Liver (tissue), 9 donors: Measurements from ENCODE around the gene DHPS. TPM values are rescaled to one million over a fixed set of nuclear protein-coding genes. Genes with fewer than 3 reads are reported as not detected.

Experiments used
- DNase-seq: peaks from one replicate; pipeline ENCODE4 v3.0.0-alpha.2; 2017; ENCODE audit warnings: low spot score
- H3K27ac ChIP-seq, 2 donors: one replicate each; pipeline ENCODE4 v1.7.0; 2013; ENCODE audit warnings: inconsistent platforms in 2 of 2, low read length in 2 of 2, control low read depth in 1 of 2, low read depth in 1 of 2, mild to moderate bottlenecking in 1 of 2
- H3K27me3 ChIP-seq, 4 donors: one replicate each; pipeline versions ENCODE4 v1.6.1 to v1.7.0; 2013; ENCODE audit warnings: low read length in 3 of 4, inconsistent platforms in 1 of 4, mild to moderate bottlenecking in 1 of 4, moderate library complexity in 1 of 4; ENCODE audit not compliant: control insufficient read depth in 4 of 4, insufficient read depth in 4 of 4
- H3K36me3 ChIP-seq, 4 donors: one replicate each; pipeline versions ENCODE4 v1.6.1 to v1.7.0; 2013; ENCODE audit warnings: low read length in 3 of 4, mild to moderate bottlenecking in 3 of 4, low read depth in 1 of 4, moderate library complexity in 1 of 4; ENCODE audit not compliant: control insufficient read depth in 4 of 4, insufficient read depth in 3 of 4
- H3K4me1 ChIP-seq, 4 donors: one replicate each; pipeline versions ENCODE4 v1.6.1 to v1.7.0; 2013; ENCODE audit warnings: low read length in 3 of 4, mild to moderate bottlenecking in 3 of 4, moderate library complexity in 1 of 4; ENCODE audit not compliant: control insufficient read depth in 4 of 4, insufficient read depth in 4 of 4
- H3K4me3 ChIP-seq, 3 donors: one replicate each; pipeline versions ENCODE4 v1.6.1 to v1.7.0; 2013; ENCODE audit warnings: low read length in 3 of 3, control low read depth in 1 of 3, low read depth in 1 of 3, mild to moderate bottlenecking in 1 of 3
- H3K9ac ChIP-seq, 2 donors: one replicate each; pipeline ENCODE4 v1.7.0; 2013; ENCODE audit warnings: low read length in 2 of 2, mild to moderate bottlenecking in 2 of 2, moderate library complexity in 2 of 2, control low read depth in 1 of 2, low read depth in 1 of 2
- H3K9me3 ChIP-seq, 4 donors: one replicate each; pipeline versions ENCODE4 v1.6.1 to v1.7.0; 2013; ENCODE audit warnings: low read length in 3 of 4; ENCODE audit not compliant: control insufficient read depth in 4 of 4
- EGR1 ChIP-seq, 2 donors: IDR thresholded peaks; 2 replicates each; pipeline ENCODE4 v1.6.1; 2016 to 2018; ENCODE audit warnings: antibody characterized with exemption in 2 of 2, low read depth in 2 of 2
- FOXA1 ChIP-seq: IDR thresholded peaks from 2 replicates; pipeline ENCODE4 v1.6.1; 2016; ENCODE audit warnings: antibody characterized with exemption
- FOXA2 ChIP-seq: IDR thresholded peaks from 2 replicates; pipeline ENCODE4 v1.6.1; 2016; ENCODE audit warnings: antibody characterized with exemption
- GABPA ChIP-seq, 2 donors: IDR thresholded peaks in 1 of 2; conservative IDR thresholded peaks in 1 of 2; 2 replicates each; pipeline ENCODE4 v1.6.1; 2016; ENCODE audit warnings: antibody characterized with exemption in 2 of 2, mild to moderate bottlenecking in 1 of 2, moderate library complexity in 1 of 2
- HNF4A ChIP-seq, 2 donors: conservative IDR thresholded peaks; 2 replicates each; pipeline ENCODE4 v1.6.1; 2016; ENCODE audit warnings: antibody characterized with exemption in 2 of 2, mild to moderate bottlenecking in 2 of 2
- HNF4G ChIP-seq: IDR thresholded peaks from 2 replicates; pipeline ENCODE4 v1.6.1; 2016; ENCODE audit warnings: antibody characterized with exemption
- JUND ChIP-seq, 2 donors: IDR thresholded peaks; 2 replicates each; pipeline ENCODE4 v1.6.1; 2016; ENCODE audit warnings: antibody characterized with exemption in 2 of 2
- NR2F2 ChIP-seq: IDR thresholded peaks from 2 replicates; pipeline ENCODE4 v1.6.1; 2016; ENCODE audit warnings: antibody characterized with exemption
- RAD21 ChIP-seq, 2 donors: IDR thresholded peaks; 2 replicates each; pipeline ENCODE4 v1.6.1; 2016; ENCODE audit warnings: antibody characterized with exemption in 2 of 2, mild to moderate bottlenecking in 2 of 2
- REST ChIP-seq: IDR thresholded peaks from 2 replicates; pipeline ENCODE4 v1.6.1; 2016; ENCODE audit warnings: antibody characterized with exemption, mild to moderate bottlenecking
- RXRA ChIP-seq, 2 donors: IDR thresholded peaks; 2 replicates each; pipeline ENCODE4 v1.6.1; 2017 to 2018; ENCODE audit warnings: antibody characterized with exemption in 2 of 2, mild to moderate bottlenecking in 1 of 2
- SP1 ChIP-seq: IDR thresholded peaks from 2 replicates; pipeline ENCODE4 v1.6.1; 2018; ENCODE audit warnings: antibody characterized with exemption, mild to moderate bottlenecking
- TAF1 ChIP-seq: conservative IDR thresholded peaks from 2 replicates; pipeline ENCODE4 v1.6.1; 2016; ENCODE audit warnings: antibody characterized with exemption, mild to moderate bottlenecking
- YY1 ChIP-seq: IDR thresholded peaks from 2 replicates; pipeline ENCODE4 v1.6.1; 2016; ENCODE audit warnings: antibody characterized with exemption, mild to moderate bottlenecking
- WGBS: extraction: QIAGEN DNeasy Blood & Tissue Kit; methylation state at CpG from one replicate; pipeline ENCODE4 v1.1.7; 2013; 5-methylcytosine and 5-hydroxymethylcytosine counted together
- polyA plus RNA-seq, 2 donors: library from polyadenylated mRNA; stranded (reverse) in 1 of 2; unstranded in 1 of 2; fragments of 200-250 nt in 1 of 2; fragments of >200 nt in 1 of 2; fragmentation: Nextera tagmentation in 1 of 2; extraction: Ambion mirVana in 1 of 2; gene quantifications; one replicate each; pipeline versions ENCODE4 v1.2.1 to v1.2.3, GENCODE V29; 2013 to 2015
- total RNA-seq, 2 donors: library from RNA; depleted of rRNA; stranded (reverse); fragments of >200 nt; gene quantifications; one replicate each; pipeline ENCODE4 v1.2.3, GENCODE V29; 2014
- TF ChIP-seq, protein P1 (sequence below): IDR thresholded peaks from 2 replicates; pipeline ENCODE4 v1.6.1; 2016; ENCODE audit warnings: antibody characterized with exemption
- TF ChIP-seq, protein P2 (sequence below): fragments of 150-350 bp; IDR thresholded peaks from 2 replicates; pipeline ENCODE4 v1.5.1; 2017; ENCODE audit warnings: improper control_type of control experiment, low read depth, low read length; ENCODE audit not compliant: missing input control
- TF ChIP-seq, protein P3 (sequence below): IDR thresholded peaks from 2 replicates; pipeline ENCODE4 v1.6.1; 2016; ENCODE audit warnings: antibody characterized with exemption
- donor health status: healthy.
- donor health status: healthy.
- donor health status: healthy.
- donor health status: healthy.
- donor health status: healthy.

DHPS gene
- total and polyA plus RNA-seq, 4 donors: 29.1 to 53.9 (median 42.6) TPM

DNA sequence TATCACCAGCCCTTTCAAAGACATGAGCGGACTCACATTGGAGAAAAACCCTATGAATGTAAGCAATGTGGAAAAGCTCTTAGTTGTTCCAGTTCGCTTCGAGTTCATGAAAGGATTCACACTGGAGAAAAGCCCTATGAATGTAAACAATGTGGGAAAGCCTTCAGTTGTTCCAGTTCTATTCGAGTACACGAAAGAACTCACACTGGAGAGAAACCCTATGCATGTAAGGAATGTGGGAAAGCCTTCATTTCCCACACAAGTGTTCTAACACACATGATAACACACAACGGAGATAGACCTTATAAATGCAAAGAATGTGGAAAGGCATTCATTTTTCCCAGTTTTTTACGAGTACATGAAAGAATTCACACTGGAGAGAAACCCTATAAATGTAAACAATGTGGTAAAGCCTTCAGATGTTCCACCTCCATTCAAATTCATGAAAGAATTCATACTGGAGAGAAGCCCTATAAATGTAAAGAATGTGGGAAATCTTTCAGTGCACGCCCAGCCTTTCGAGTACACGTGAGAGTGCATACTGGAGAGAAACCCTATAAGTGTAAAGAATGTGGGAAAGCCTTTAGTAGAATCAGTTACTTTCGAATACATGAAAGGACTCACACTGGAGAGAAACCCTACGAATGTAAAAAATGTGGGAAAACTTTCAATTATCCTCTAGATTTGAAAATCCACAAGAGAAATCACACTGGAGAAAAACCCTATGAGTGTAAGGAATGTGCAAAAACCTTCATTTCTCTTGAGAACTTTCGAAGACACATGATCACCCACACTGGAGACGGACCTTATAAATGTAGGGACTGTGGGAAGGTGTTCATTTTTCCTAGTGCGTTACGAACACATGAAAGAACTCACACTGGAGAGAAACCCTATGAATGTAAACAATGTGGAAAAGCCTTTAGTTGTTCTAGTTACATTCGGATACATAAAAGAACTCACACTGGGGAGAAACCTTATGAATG, 53.3 kb downstream of the DHPS start:
- Histone ChIP-seq H3K9ac (no peak overlapping the region), H3K27ac (no peak overlapping the region), H3K36me3 (peaks cover 32 to 68% (median 55%) of the 10 kb centered on the region in 4 donors), H3K4me1 (no peaks in the 10 kb centered on the region), H3K9me3 (peaks cover 27 to 35% (median 28%) of the 10 kb centered on the region in 4 donors), H3K4me3 (peak overlapping the region in 2 of 3 donors; percentile 31 to 42), H3K27me3 (no peaks in the 10 kb centered on the region)
- WGBS: 98% methylated on average over 17 of the region's 17 CpGs
- TF ChIP-seq, protein P1, sequence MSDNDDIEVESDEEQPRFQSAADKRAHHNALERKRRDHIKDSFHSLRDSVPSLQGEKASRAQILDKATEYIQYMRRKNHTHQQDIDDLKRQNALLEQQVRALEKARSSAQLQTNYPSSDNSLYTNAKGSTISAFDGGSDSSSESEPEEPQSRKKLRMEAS: no peak
- TF ChIP-seq FOXA1 (no peak), TAF1 (no peak), NR2F2 (no peak), JUND (IDR thresholded peaks at IDR 0.05) (no peak), RXRA (IDR thresholded peaks at IDR 0.05) (no peak), YY1 (no peak), HNF4G (no peak), FOXA2 (no peak), REST (no peak), GABPA (IDR thresholded peaks at IDR 0.05 in 1 of 2, conservative IDR thresholded peaks at IDR 0.05 in 1 of 2) (no peak), SP1 (no peak), HNF4A (conservative IDR thresholded peaks at IDR 0.05) (no peak), EGR1 (IDR thresholded peaks at IDR 0.05; ENCODE audit: low read depth in 2 of 2) (no peak)
- TF ChIP-seq, protein P2, sequence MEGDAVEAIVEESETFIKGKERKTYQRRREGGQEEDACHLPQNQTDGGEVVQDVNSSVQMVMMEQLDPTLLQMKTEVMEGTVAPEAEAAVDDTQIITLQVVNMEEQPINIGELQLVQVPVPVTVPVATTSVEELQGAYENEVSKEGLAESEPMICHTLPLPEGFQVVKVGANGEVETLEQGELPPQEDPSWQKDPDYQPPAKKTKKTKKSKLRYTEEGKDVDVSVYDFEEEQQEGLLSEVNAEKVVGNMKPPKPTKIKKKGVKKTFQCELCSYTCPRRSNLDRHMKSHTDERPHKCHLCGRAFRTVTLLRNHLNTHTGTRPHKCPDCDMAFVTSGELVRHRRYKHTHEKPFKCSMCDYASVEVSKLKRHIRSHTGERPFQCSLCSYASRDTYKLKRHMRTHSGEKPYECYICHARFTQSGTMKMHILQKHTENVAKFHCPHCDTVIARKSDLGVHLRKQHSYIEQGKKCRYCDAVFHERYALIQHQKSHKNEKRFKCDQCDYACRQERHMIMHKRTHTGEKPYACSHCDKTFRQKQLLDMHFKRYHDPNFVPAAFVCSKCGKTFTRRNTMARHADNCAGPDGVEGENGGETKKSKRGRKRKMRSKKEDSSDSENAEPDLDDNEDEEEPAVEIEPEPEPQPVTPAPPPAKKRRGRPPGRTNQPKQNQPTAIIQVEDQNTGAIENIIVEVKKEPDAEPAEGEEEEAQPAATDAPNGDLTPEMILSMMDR: no peak
- DNase-seq: no peak

- WGBS: 88% methylated on average over 8 of the region's 8 CpGs
- TF ChIP-seq YY1 (no peak), GABPA (IDR thresholded peaks at IDR 0.05 in 1 of 2, conservative IDR thresholded peaks at IDR 0.05 in 1 of 2) (no peak), HNF4A (conservative IDR thresholded peaks at IDR 0.05) (no peak), RXRA (IDR thresholded peaks at IDR 0.05) (no peak), EGR1 (IDR thresholded peaks at IDR 0.05; ENCODE audit: low read depth in 2 of 2) (no peak), SP1 (no peak), TAF1 (no peak), RAD21 (IDR thresholded peaks at IDR 0.05) (no peak), REST (no peak), JUND (IDR thresholded peaks at IDR 0.05) (no peak), FOXA1 (no peak), HNF4G (no peak)
- TF ChIP-seq, protein P3, sequence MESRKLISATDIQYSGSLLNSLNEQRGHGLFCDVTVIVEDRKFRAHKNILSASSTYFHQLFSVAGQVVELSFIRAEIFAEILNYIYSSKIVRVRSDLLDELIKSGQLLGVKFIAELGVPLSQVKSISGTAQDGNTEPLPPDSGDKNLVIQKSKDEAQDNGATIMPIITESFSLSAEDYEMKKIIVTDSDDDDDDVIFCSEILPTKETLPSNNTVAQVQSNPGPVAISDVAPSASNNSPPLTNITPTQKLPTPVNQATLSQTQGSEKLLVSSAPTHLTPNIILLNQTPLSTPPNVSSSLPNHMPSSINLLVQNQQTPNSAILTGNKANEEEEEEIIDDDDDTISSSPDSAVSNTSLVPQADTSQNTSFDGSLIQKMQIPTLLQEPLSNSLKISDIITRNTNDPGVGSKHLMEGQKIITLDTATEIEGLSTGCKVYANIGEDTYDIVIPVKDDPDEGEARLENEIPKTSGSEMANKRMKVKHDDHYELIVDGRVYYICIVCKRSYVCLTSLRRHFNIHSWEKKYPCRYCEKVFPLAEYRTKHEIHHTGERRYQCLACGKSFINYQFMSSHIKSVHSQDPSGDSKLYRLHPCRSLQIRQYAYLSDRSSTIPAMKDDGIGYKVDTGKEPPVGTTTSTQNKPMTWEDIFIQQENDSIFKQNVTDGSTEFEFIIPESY: no peak
Measured at GRCh38 chr19:12626958-12627357, 54.7 kb downstream of the DHPS start.

More at GRCh38 chr19:12626958-12627357, 54.7 kb downstream of the DHPS start:
- Histone ChIP-seq H3K27me3 (no peaks in the 10 kb centered on the region), H3K4me3 (peak overlapping the region in 1 of 3 donors; percentile 23), H3K27ac (no peak overlapping the region), H3K9me3 (peaks cover 27 to 35% (median 28%) of the 10 kb centered on the region in 4 donors), H3K9ac (no peak overlapping the region), H3K4me1 (no peaks in the 10 kb centered on the region), H3K36me3 (peaks cover 32 to 66% (median 57%) of the 10 kb centered on the region in 4 donors)
- DNase-seq: no peak
